Hepatocyte (in vitro differentiated cells): Measurements from ENCODE around the gene SLC12A6.

Experiments used
- EZH2phosphoT487 ChIP-seq: fragments of 200-600 bp; sonication (generic); IDR thresholded peaks from one replicate; pipeline ENCODE4 v1.6.1; 2018; ENCODE audit warnings: antibody characterized with exemption, mild to moderate bottlenecking, low read depth, moderate library complexity; ENCODE audit not compliant: unreplicated experiment, severe bottlenecking
- TF ChIP-seq, protein P1 (sequence below): fragments of 200-600 bp; sonication (generic); IDR thresholded peaks from 2 replicates; pipeline ENCODE4 v1.5.1; 2016; ENCODE audit warnings: antibody characterized with exemption, mild to moderate bottlenecking; ENCODE audit not compliant: poor library complexity

DNA sequence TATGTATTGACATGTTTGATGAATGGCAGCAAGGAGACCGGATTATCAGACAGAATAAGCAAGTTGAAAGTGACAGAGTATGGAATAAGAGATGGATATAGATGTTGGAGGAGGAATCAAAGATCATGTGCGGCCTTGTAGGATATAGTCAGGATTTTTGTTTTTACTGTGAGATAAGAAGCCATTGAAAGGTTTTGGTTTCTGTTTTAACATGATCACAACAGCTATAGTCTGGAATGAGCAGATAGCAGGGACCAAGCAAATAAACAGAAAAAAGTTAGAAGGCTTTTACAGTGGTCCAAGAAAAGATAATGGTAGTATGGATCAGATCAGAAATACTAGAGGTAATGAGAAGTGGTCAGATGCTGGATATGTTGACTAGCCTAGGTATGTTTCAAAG, 52.6 kb downstream of the SLC12A6 start:
- TF ChIP-seq EZH2phosphoT487 = no peak
- TF ChIP-seq, protein P1, sequence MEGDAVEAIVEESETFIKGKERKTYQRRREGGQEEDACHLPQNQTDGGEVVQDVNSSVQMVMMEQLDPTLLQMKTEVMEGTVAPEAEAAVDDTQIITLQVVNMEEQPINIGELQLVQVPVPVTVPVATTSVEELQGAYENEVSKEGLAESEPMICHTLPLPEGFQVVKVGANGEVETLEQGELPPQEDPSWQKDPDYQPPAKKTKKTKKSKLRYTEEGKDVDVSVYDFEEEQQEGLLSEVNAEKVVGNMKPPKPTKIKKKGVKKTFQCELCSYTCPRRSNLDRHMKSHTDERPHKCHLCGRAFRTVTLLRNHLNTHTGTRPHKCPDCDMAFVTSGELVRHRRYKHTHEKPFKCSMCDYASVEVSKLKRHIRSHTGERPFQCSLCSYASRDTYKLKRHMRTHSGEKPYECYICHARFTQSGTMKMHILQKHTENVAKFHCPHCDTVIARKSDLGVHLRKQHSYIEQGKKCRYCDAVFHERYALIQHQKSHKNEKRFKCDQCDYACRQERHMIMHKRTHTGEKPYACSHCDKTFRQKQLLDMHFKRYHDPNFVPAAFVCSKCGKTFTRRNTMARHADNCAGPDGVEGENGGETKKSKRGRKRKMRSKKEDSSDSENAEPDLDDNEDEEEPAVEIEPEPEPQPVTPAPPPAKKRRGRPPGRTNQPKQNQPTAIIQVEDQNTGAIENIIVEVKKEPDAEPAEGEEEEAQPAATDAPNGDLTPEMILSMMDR = no peak
